ENCODE measurements around the gene TLCD2.
"Not testable (repeated sequence)": the region's sequence is repeated elsewhere in the genome, so short reads cannot be mapped to it uniquely, and the experiment has no call there.

TLCD2 gene

GRCh38 chr17:1745513-1746020, 35.4 kb upstream of the TLCD2 start:
- Histone ChIP-seq H3K27ac (no peak overlapping the region), H3K4me3 (ENCODE audit: low read depth, low read length) (no peak overlapping the region), H3K9me3 (ENCODE audit: severe bottlenecking) (no peaks in the 10 kb centered on the region), H3K27me3 (ENCODE audit: insufficient read depth, low read depth, severe bottlenecking) (no peaks in the 10 kb centered on the region), H3K36me3 (no peaks in the 10 kb centered on the region)
- DNase-seq = no peak
- TF ChIP-seq CTCF (IDR thresholded peaks at IDR 0.05; ENCODE audit: low read depth, low read length) = no peak

GRCh38 chr17:1744551-1745512, 34.7 kb upstream of the TLCD2 start:
- no peak overlapping the region for H3K27ac ChIP-seq
- DNase-seq = no peak
- H3K4me3 ChIP-seq (ENCODE audit: low read depth, low read length) = no peak overlapping the region
- H3K36me3 ChIP-seq = no peaks in the 10 kb centered on the region
- H3K9me3 ChIP-seq (ENCODE audit: severe bottlenecking) = no peaks in the 10 kb centered on the region
- no peaks in the 10 kb centered on the region for H3K27me3 ChIP-seq (ENCODE audit: insufficient read depth, low read depth, severe bottlenecking)
- TF ChIP-seq CTCF (IDR thresholded peaks at IDR 0.05; ENCODE audit: low read depth, low read length) = no peak

- H3K36me3 ChIP-seq = no peaks in the 10 kb centered on the region
- H3K9me3 ChIP-seq (ENCODE audit: severe bottlenecking) = no peaks in the 10 kb centered on the region
- no peaks in the 10 kb centered on the region for H3K27me3 ChIP-seq (ENCODE audit: insufficient read depth, low read depth, severe bottlenecking)
- DNase-seq = no peak
- no peak overlapping the region; the same call in 1 of the 2 replicates for H3K27ac ChIP-seq
- H3K4me3 ChIP-seq (ENCODE audit: low read depth, low read length) = no peak overlapping the region
- no peak for TF ChIP-seq CTCF (IDR thresholded peaks at IDR 0.05; ENCODE audit: low read depth, low read length)
Measured at GRCh38 chr17:1743088-1743439, 32.9 kb upstream of the TLCD2 start.

GRCh38 chr17:1742371-1743087, 32.4 kb upstream of the TLCD2 start, which contains the start of gene SERPINF2:
SERPINF2 (plus strand) TSS chr17:1742871; CDS start chr17:1744996, 2,125 bp downstream.
- Histone ChIP-seq H3K4me3 (ENCODE audit: low read depth, low read length) (no peak within 1 kb of the TSS), H3K27me3 (ENCODE audit: insufficient read depth, low read depth, severe bottlenecking) (no peaks in the 10 kb centered on the region), H3K36me3 (peaks cover 1% of the 10 kb centered on the region; the same call in 1 of the 2 replicates), H3K9me3 (ENCODE audit: severe bottlenecking) (no peaks in the 10 kb centered on the region), H3K27ac (no peak within 1 kb of the TSS; the same call in 1 of the 2 replicates)
- peak; percentile 50 for DNase-seq
- no peak for TF ChIP-seq CTCF (IDR thresholded peaks at IDR 0.05; ENCODE audit: low read depth, low read length)

- H3K36me3 ChIP-seq; H3K27ac ChIP-seq; H3K9me3 ChIP-seq (ENCODE audit: severe bottlenecking); H3K4me3 ChIP-seq (ENCODE audit: low read depth, low read length); DNase-seq; H3K27me3 ChIP-seq (ENCODE audit: insufficient read depth, low read depth, severe bottlenecking): not testable (repeated sequence)
Measured at GRCh38 chr17:1741899-1742298, 31.7 kb upstream of the TLCD2 start.

Data from WERI-Rb-1 (cell line).